GM19372 (cell line): Measurements from ENCODE around the gene FAM83G.
A peak's percentile ranks its signal among the peaks of the same experiment; 100 is the strongest.
"Not testable (repeated sequence)": the region's sequence is repeated elsewhere in the genome, so short reads cannot be mapped to it uniquely, and the experiment has no call there.

Source experiments
- ATAC-seq: cut with Tn5 transposase; IDR thresholded peaks from one replicate; pipeline ENCODE4 v1.9.1; 2021; ENCODE audit warnings: mild to moderate bottlenecking, low read depth, moderate library complexity; ENCODE audit not compliant: unreplicated experiment

Gene FAM83G, protein sequence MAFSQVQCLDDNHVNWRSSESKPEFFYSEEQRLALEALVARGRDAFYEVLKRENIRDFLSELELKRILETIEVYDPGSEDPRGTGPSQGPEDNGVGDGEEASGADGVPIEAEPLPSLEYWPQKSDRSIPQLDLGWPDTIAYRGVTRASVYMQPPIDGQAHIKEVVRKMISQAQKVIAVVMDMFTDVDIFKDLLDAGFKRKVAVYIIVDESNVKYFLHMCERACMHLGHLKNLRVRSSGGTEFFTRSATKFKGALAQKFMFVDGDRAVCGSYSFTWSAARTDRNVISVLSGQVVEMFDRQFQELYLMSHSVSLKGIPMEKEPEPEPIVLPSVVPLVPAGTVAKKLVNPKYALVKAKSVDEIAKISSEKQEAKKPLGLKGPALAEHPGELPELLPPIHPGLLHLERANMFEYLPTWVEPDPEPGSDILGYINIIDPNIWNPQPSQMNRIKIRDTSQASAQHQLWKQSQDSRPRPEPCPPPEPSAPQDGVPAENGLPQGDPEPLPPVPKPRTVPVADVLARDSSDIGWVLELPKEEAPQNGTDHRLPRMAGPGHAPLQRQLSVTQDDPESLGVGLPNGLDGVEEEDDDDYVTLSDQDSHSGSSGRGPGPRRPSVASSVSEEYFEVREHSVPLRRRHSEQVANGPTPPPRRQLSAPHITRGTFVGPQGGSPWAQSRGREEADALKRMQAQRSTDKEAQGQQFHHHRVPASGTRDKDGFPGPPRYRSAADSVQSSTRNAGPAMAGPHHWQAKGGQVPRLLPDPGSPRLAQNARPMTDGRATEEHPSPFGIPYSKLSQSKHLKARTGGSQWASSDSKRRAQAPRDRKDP

DNA sequence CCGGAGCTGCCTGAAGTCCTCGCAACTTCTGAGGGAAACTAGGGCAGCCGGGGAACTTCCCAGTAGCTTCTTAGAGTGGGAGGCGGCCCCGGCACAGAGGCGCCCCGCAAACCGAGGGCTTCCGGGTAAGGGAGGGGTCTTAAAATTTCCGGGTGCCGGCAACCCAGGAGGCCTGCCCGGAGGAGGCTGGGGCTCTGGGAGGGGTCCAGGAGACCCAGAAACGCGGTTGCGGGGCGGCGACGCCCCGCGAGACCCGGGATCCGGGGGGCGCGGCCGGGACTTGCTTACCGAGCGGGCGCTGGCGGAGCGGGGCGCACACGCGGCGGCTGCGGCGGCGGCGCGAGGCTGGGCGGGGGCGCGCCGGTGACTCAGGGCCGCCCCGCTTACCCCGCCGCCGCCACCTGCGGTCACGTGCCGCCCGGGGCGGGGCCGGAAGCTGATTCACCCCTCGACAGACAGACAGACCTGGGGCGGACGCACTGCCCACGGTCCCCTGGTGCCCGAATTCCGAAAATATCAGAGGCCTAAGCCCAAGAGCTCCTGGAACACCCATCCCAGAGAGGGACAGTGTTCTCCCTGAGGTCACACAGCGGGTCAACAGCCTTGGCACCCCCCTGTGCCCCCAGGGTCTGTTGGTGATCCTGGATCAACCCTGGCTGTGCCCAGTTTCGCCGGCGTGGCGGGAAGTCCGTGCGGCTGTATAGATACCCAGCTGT, at the start of gene FAM83G:
Gene FAM83G, minus strand, starts transcription at position 344 of the 716 bp plus-strand sequence. CDS start 723 bp downstream, outside the sequence.
- peak; percentile 66 for ATAC-seq

DNA sequence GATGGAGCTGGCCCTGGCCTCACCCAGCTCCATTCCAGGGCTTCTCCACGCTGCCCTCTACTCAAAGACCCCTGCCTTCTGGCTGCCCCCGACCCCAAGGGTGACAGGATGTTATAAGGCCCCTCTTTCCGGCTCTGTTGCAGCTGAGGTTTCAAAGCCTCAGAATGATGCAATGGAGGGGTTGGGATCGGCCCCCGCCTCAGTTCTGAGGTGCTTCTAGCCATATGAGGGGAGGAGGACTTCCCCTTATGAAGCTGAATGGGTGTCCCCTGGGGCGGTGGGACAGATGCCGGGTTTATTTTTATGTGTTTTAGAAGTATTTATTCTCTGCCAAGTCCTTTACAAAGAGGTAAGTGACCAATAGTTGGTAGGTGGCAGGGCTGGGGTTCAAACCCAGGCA, 44.3 kb upstream of the FAM83G start:
- ATAC-seq: not testable (repeated sequence)

DNA sequence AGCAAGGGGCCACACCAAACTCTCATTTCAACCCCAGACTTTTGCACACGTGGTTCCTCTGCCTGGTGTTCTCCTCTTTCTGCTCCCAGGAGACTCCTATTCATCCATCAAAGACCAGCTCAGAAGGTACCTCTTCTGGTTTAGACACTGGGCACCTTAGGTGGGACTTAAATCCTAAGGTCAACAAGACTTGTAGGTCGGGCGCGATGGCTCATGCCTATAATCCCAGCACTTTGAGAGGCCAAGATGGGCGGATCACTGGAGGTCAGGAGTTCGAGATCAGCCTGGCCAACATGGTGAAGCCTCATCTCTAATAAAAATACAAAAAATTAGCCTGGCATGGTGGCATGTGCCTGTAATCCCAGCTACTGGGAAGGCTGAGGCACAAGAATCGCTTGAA, 42.9 kb upstream of the FAM83G start:
- ATAC-seq: not testable (repeated sequence)

DNA sequence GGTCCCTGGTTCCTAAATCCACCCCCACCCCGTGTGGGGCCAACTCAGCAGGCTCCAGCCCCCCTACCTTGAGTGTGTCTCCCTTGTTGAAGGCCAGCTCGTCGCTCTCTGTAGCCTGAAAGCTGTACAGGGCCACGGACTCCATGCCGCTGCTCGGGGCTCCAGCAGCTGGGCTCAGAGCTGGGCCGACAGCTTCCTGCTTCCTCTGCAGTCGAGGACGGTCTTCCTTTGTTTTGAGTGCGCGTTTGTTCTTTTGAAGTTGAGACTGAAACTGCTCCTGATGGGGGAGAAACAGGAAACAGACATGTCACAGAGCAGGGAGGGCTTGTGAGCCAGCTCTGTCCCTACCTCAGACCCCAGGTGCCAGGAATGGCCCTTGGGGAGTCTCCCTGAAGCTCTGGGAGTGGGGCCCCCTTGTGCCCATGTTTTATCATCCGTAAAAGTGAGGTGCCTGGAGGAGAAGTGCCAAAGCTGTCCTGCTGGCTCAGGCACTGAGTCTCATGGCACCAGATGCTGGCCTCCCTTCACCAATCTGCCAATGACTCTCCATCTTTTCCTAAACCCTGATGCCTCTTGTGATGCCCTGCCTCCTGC, 42.3 kb upstream of the FAM83G start, which contains the start of gene GRAP:
Gene GRAP, minus strand, starts transcription at position 176 of the 594 bp plus-strand sequence. Its CDS starts 31 bp downstream, at position 145.
- not testable (repeated sequence) for ATAC-seq

DNA sequence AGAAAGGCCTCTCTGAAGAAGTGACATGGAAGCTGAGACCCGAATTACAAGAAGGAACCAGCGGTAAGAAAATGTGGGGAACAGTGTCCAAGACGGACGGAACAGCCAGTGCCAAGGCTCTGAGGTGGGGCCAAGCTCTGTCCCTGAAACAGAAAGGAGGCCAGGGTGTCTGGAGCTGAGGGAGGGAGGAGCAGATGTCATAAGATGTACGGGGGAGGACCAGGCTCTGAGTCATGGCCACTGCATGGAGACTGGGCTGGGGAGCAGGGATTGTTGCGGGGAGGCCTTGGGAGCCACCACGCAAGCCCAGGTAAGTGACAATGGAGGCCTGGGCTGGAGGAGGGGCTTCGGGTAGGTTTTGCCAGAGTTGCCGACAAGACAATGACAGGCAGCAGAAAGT, 40.1 kb upstream of the FAM83G start:
- ATAC-seq: not testable (repeated sequence)

DNA sequence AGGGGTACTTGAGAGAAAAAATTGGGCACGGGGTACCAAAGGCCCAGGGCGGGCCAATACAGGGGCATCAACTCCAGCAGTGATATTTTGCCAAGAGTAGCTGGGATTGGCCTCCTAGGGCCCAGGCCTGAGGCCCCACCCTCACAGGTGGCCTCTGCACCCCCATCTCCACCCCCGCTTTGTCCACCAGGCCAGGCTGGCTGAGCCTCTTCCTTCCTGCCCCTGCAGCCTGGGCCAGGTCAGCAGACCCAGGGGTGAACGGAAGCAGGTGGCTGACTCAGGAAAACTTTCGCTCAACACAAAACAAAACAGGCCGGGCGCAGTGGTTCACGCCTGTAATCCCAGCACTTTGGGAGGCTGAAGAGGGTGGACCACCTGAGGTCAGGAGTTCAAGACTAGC, 38.5 kb upstream of the FAM83G start:
- ATAC-seq: not testable (repeated sequence)

DNA sequence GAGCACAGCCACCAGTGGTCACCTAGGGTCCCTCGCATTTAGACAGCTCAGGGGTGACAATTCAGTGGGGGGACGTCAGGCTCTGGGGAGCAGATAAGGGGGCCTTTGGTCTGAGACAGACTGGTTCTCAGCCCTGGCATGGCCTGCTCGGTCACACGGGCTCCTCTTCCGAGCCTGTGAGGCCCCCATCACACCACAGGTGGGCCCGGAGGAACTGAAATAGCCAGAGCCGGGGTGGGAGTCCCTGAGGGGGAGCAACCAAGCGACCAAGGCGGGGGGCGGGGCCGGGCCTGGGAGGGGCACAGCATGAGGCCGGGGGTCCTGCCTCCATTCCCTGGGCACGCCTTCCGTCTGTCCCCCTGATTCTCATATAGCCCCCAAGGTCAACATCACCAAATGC, 37.8 kb upstream of the FAM83G start:
- not testable (repeated sequence) for ATAC-seq

DNA sequence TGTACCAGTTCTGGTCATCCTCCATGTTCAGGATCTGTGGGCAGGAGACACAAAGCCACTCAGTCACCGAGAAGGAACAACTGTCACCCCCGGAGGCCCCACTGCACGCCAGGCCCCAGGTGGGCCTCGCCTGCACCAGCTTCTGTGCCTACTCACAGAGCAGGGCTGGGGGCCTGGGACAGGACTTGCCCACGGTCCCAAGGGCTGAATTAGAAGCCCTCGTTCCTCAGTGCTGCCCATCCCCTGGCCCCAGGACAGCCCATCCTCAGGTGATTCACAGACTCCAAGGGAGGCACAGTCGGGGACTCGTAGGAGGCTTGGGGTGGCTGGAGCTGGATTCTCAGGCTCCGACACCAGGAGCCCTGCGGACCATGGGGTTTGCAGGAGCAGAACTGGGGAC, 37.3 kb upstream of the FAM83G start:
- not testable (repeated sequence) for ATAC-seq

DNA sequence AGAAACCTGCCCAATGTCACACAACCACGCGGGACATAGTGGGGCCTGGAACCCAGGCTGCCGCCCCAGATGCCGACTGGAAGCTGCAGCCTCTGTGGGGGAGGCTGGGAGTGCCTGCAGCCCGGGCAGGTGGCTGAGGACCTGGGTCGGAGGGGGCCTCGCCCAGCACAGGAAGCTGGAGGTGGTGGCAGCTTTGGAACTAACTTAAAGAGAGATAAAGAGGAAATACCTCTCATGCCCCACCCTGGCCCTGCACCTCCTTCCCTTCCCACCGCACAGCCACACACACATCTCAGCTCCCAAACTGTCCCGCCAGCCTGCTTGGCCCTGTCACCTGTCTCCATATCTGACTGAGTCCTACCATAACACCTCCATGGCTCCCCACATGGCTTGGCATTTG, 35.8 kb upstream of the FAM83G start:
- not testable (repeated sequence) for ATAC-seq

DNA sequence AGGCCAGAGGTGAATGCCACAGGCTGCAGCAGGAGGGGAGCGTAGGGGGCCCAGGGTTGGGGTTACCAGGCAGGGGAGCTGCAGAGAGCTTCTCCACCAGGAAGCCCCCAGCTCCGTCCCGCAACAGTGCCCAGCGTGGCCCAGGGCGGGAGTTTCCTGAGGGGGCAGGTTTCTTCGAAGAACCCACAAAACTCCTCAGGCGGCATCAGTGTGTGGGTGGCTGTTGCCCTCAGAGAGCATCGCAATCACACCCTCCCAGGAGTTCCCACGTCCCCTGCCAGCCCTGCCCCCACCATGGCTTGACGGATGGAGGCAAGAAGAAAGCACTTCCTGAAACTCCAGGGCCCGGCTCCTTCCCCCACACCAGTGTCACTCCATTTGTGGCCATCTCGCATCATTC, 34.2 kb upstream of the FAM83G start:
- not testable (repeated sequence) for ATAC-seq

DNA sequence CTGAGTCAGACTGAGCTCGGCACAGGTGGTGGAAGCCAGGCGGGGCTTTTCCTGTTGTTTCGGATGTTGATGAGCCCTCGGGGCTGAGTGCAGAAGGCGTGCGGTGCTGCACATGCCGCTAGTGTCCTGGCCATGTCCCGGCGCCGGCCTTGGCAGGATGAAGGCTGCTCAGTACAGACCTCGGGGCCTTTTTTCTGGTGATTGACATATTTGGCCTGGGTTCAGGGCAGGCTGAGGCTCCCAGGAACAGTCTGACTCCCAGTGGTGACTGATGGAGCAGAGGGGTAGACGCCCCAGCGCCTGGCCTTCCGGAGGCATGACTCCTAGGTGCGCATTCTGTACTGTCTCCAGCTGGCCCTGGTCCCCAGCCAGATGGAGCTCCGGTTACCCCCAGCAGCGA, 33.4 kb upstream of the FAM83G start:
- ATAC-seq: not testable (repeated sequence)

DNA sequence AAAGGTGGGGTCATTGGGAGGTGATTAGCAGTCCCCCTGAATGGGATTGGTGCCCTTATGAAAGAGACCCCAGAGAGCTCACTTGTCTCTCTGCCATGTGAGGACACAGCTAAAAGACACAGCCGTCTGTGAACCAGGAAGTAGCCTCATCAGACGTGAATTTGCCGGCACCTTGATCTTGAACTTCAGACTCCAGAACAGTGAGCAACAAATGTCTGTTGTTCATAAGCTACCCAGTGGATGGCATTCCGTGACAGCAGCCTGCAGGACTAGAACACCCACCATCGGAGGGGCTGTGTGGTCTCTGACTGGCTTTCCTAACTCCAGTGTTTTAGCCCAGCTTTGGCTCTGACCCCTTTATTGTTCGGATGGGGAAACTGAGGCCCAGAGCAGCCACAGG, 33.0 kb upstream of the FAM83G start:
- not testable (repeated sequence) for ATAC-seq

DNA sequence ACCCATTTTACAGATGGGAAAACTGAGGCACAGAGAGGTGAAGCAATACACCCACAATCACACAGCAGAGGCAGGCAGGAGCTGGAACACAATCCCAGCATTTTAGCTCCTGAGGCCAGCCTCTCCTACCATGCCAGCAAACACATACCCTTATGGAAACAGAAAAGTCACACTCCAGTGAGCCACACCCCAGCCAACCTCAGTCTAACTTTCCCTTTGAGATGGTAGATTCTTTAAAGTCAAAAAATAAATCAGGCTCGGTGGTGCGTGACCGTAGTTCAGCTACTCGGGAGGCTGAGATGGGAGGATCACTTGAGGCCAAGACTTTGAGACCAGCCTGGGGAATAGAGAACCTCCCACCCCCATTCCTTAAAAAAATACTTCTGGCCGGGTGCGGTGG, 31.6 kb upstream of the FAM83G start:
- ATAC-seq: not testable (repeated sequence)

DNA sequence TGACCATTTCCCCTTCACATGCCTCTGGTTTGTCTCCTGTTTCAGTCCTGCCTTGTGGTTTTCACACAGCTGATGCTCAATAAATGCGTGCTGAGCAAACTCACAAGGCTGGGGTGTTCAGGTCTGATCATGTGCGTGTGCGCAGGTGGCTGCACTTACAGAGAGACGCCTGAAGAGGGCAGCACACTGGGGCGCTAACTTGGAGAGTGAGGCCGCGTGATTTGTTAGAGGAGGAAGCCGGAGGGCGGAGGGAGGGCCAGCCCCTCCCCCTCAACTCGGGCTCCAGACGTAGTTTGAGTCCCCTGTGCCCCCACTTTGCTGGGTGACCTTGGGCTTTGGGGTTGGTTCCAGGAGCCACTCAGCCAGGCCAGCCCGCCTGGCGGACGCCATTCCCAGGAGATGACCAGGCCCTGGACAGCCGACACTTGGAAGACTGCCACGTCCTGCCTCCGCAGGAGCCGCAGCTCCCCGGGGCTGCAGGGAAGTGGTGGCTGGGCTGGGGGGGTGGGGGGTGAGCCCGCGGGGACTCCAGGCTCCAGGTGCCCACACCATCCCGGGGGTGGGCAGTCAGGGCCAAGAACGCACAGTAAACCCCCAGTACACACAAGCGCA, 27.9 kb upstream of the FAM83G start:
- ATAC-seq: peak; percentile 55

DNA sequence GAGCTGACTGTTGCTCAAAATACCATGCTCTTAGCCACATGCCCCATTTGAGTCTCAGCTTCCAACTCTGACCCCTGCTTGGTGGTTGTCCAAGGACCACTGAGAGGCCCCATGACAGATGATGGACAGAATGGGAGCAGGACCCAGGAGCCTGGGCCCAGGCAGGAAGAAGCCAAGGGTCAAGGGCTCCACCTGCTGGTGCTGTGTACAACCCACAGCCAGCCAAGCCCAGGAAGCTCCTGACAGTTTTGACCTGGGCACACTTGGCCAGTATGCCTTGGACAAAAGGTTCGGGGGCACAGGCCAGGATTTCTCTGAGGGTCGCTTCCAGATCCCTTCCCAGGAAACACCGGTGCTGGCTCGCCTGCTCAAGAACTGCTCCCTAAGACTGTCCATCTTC, 27.2 kb upstream of the FAM83G start:
- ATAC-seq: not testable (repeated sequence)

DNA sequence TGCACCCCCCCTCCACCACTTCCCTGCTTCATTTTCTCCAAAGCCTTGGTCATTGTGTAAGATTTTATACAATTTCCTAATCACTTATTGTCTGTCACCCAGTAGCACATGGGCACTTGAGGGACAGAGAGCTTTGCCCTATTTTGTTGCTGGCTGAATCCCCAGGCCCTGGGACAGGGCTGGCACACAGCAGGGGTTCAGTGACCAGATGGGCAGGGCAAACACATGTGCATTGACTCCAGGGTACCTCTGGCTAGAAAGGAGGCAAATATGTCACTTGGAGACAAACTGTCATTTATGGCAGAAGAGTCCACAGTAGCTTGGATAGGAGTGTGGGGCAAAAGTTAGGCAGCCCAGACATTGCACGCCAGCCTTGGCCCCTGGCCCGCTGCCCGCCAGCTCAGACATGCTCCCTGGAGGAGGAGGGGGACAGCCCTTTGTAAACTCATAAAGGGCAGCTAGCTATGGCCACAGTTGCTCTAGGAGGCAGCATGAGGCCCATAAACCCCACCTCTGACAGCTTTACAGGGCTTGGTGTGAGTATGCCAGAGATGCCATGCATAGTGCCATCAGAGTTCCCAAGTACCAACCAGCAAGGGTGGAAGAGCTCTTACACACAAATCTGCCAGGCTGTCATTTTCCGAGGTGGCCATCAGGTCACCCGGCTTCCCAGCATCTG, 26.3 kb upstream of the FAM83G start:
- not testable (repeated sequence) for ATAC-seq

DNA sequence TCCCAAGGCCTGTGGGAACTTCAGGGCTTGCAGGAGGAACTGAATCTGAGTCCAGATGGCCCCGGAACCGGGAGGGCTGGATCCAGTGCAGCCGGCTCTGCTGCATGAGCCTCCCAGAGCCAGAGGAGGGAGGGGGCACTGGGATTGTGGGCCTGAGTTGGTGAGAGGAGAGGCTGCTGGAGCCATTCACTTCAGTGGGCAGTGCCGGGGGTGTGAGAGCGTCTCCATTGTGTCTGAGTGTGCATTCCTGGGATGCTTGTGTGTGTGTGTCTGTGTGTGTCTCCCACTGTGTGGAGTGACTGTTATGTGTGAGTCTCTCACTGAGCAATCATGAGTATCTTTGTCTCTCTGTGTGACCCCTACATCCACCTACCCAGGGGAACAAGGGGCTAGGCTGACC, 25.2 kb upstream of the FAM83G start:
- ATAC-seq: not testable (repeated sequence)

DNA sequence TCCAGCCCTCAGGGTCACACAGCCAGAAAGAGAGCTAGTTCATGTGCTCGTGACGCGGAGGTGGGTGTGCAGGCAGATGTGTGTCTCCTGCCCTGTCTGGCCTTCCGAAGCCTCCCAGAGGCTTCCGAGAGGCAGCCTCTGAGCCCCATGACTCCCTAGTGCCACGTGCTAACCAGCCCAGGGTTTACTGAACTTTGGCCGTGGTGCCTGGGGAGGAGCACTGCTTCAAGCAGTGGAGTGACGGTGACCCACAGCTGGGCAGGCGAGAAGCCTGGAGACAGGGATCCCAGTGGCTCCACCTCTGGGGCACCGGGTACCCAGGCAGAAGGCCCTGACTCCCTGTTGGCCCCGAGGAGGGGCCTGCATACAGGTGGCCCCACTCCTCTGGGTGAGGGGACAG, 24.1 kb upstream of the FAM83G start:
- ATAC-seq: not testable (repeated sequence)
